Lung (tissue), 12 donors: ENCODE results near the gene THAP7. TPM values are rescaled to one million over a fixed set of nuclear protein-coding genes. Genes with fewer than 3 reads are reported as not detected.

ENCODE experiments used
- ATAC-seq: fragments of 200-7000 bp; cut with Tn5 transposase; one replicate; pipeline ENCODE4 v1.9.1; 2020; ENCODE audit warnings: moderate number of reproducible peaks; ENCODE audit not compliant: insufficient read depth, low FRiP score
- DNase-seq, 3 donors: peaks; one replicate each; pipeline ENCODE4 v3.0.0-alpha.2; 2013 to 2017
- H3K27ac ChIP-seq, 2 donors: one replicate each; pipeline ENCODE4 v1.5.1; 2013; ENCODE audit warnings: mild to moderate bottlenecking in 2 of 2, moderate library complexity in 2 of 2, control low read depth in 1 of 2, inconsistent platforms in 1 of 2, low read depth in 1 of 2, low read length in 1 of 2
- H3K27me3 ChIP-seq, 3 donors: one replicate each; pipeline ENCODE4 v1.5.1; 2013; ENCODE audit warnings: low read length in 2 of 3; ENCODE audit not compliant: control insufficient read depth in 3 of 3, insufficient read depth in 3 of 3
- H3K36me3 ChIP-seq, 4 donors: one replicate each; pipeline ENCODE4 v1.5.1; 2013; ENCODE audit warnings: low read length in 4 of 4, mild to moderate bottlenecking in 1 of 4, moderate library complexity in 1 of 4; ENCODE audit not compliant: control insufficient read depth in 4 of 4, insufficient read depth in 4 of 4
- H3K4me1 ChIP-seq, 5 donors: one replicate each; pipeline ENCODE4 v1.5.1; 2013; ENCODE audit warnings: low read length in 5 of 5, mild to moderate bottlenecking in 2 of 5, moderate library complexity in 1 of 5; ENCODE audit not compliant: control insufficient read depth in 5 of 5, insufficient read depth in 5 of 5
- H3K4me3 ChIP-seq: one replicate; pipeline ENCODE4 v1.5.1; 2013; ENCODE audit warnings: mild to moderate bottlenecking, control low read depth, moderate library complexity
- H3K9ac ChIP-seq, 2 donors: one replicate each; pipeline ENCODE4 v1.5.1; 2013; ENCODE audit warnings: low read length in 2 of 2, control low read depth in 1 of 2; ENCODE audit not compliant: insufficient read depth in 1 of 2
- H3K9me3 ChIP-seq, 4 donors: one replicate each; pipeline ENCODE4 v1.5.1; 2013; ENCODE audit warnings: low read length in 3 of 4, mild to moderate bottlenecking in 1 of 4, moderate library complexity in 1 of 4; ENCODE audit not compliant: control insufficient read depth in 4 of 4, insufficient read depth in 3 of 4
- CTCF ChIP-seq: IDR thresholded peaks from 2 replicates; pipeline ENCODE4 v1.5.1; 2012; ENCODE audit warnings: mild to moderate bottlenecking; ENCODE audit errors: control extremely low read depth, extremely low read depth
- WGBS, 2 donors: extraction: QIAGEN DNeasy Blood & Tissue Kit; methylation state at CpG; one replicate each; pipeline ENCODE4 v1.1.7; 2013; 5-methylcytosine and 5-hydroxymethylcytosine counted together
- polyA plus RNA-seq, 2 donors: library from polyadenylated mRNA; stranded (reverse); fragments of 200-250 nt; gene quantifications; one replicate each; pipeline ENCODE4 v1.2.1, GENCODE V29; 2013
- total RNA-seq, 2 donors: library from RNA; depleted of rRNA in 1 of 2; stranded (reverse); fragments of >200 nt in 1 of 2; gene quantifications; one replicate each; pipeline ENCODE4 v1.2.1, GENCODE V29; 2014 to 2021
- donor health status: control.
- donor health status: control.
- donor health status: Bipolar disorder and iron deficiency.
- donor health status: healthy.
- donor health status: DM: yes; HTN: yes; CAD: no.

THAP7 gene
- total and polyA plus RNA-seq, 4 donors: 20.4 to 61.3 (median 27.6) TPM

GRCh38 chr22:20989323-20990138 lies 12.4 kb downstream of the THAP7 start:
- 48 to 67% methylated on average over 14 to 17 of the region's 17 CpGs for WGBS, 2 donors
- Histone ChIP-seq H3K27ac (no peak overlapping the region), H3K27me3 (no peaks in the 10 kb centered on the region), H3K9ac (no peak overlapping the region), H3K9me3 (no peaks in the 10 kb centered on the region), H3K4me1 (no peaks in the 10 kb centered on the region), H3K36me3 (peaks cover 8 to 55% (median 12%) of the 10 kb centered on the region in 4 donors), H3K4me3 (no peak overlapping the region)
- DNase-seq (no peak), ATAC-seq (no peak)
- TF ChIP-seq CTCF: no peak

- H3K9ac ChIP-seq: no peak overlapping the region
- DNase-seq (no peak), ATAC-seq (no peak)
- no peak for TF ChIP-seq CTCF
- no peaks in the 10 kb centered on the region for H3K9me3 ChIP-seq
- no peak overlapping the region for H3K27ac ChIP-seq
- no peaks in the 10 kb centered on the region for H3K27me3 ChIP-seq
- H3K4me3 ChIP-seq: no peak overlapping the region
- peaks cover 8 to 50% (median 11%) of the 10 kb centered on the region in 4 donors for H3K36me3 ChIP-seq
- H3K4me1 ChIP-seq: no peaks in the 10 kb centered on the region
- WGBS, 2 donors: 92 to 96% methylated on average over 16 of the region's 16 CpGs
Observed at GRCh38 chr22:20988573-20989322, 13.2 kb downstream of the THAP7 start.

- TF ChIP-seq CTCF: no peak
- H3K9ac ChIP-seq: no peak overlapping the region
- H3K4me3 ChIP-seq: no peak overlapping the region
- no peak overlapping the region for H3K27ac ChIP-seq
- H3K27me3 ChIP-seq: no peaks in the 10 kb centered on the region
- H3K36me3 ChIP-seq: peaks cover 3 to 39% (median 8%) of the 10 kb centered on the region in 4 donors
- H3K9me3 ChIP-seq: no peaks in the 10 kb centered on the region
- WGBS, 2 donors: 94 to 97% methylated on average over 14 of the region's 14 CpGs
- H3K4me1 ChIP-seq: peaks cover 0 to 11% (median 4%) of the 10 kb centered on the region in 5 donors
- ATAC-seq (no peak), DNase-seq (no peak)
Observed at GRCh38 chr22:20987375-20987774, 14.5 kb downstream of the THAP7 start.
